Neural progenitor cell (in vitro differentiated cells): Measurements from ENCODE around the gene FYN. TPM values are rescaled to one million over a fixed set of nuclear protein-coding genes. Genes with fewer than 3 reads are reported as not detected.
A peak's percentile ranks its signal among the peaks of the same experiment; 100 is the strongest.

Experiments
- DNase-seq: peaks from one replicate; pipeline ENCODE4 v3.0.0-alpha.2; 2016; ENCODE audit warnings: low spot score
- H2AFZ ChIP-seq: fragments of 200-600 bp; sonication (generic); replicated peaks from 2 replicates; pipeline ENCODE4 v1.6.1; 2016; ENCODE audit warnings: antibody characterized with exemption
- H3F3A ChIP-seq: fragments of 200-600 bp; sonication (generic); 2 replicates; pipeline ENCODE4 v1.6.1; 2016; ENCODE audit warnings: antibody characterized with exemption, low read depth
- H3K27ac ChIP-seq: fragments of 200-600 bp; sonication (generic); 2 replicates; pipeline ENCODE4 v1.5.1; 2016; ENCODE audit warnings: mild to moderate bottlenecking
- H3K27me3 ChIP-seq: fragments of 200-600 bp; sonication (generic); 2 replicates; pipeline ENCODE4 v1.6.1; 2016; ENCODE audit warnings: mild to moderate bottlenecking, moderate library complexity
- H3K36me3 ChIP-seq: fragments of 200-600 bp; sonication (generic); 2 replicates; pipeline ENCODE4 v1.5.1; 2016
- H3K4me1 ChIP-seq: fragments of 200-600 bp; sonication (generic); 2 replicates; pipeline ENCODE4 v1.6.1; 2016; ENCODE audit warnings: mixed run types
- H3K4me2 ChIP-seq: fragments of 200-600 bp; sonication (generic); 2 replicates; pipeline ENCODE4 v1.6.1; 2016
- H3K4me3 ChIP-seq: fragments of 200-600 bp; sonication (generic); 2 replicates; pipeline ENCODE4 v1.5.1; 2016
- H3K79me2 ChIP-seq: fragments of 200-600 bp; sonication (generic); 2 replicates; pipeline ENCODE4 v1.6.1; 2016; ENCODE audit warnings: low read depth
- H3K9ac ChIP-seq: fragments of 200-600 bp; sonication (generic); 2 replicates; pipeline ENCODE4 v1.6.1; 2016
- H3K9me3 ChIP-seq: fragments of 200-600 bp; sonication (generic); 2 replicates; pipeline ENCODE4 v1.5.1; 2016; ENCODE audit warnings: low read depth
- H4K20me1 ChIP-seq: fragments of 200-600 bp; sonication (generic); 2 replicates; pipeline ENCODE4 v1.6.1; 2016; ENCODE audit warnings: low read depth
- H3K27ac Mint-ChIP-seq: 3 replicates; pipeline ENCODE4 v1.8.0; 2021; ENCODE audit warnings: mixed read lengths
- H3K27me3 Mint-ChIP-seq: 2 replicates; pipeline ENCODE4 v1.8.0; 2022; ENCODE audit warnings: low read depth, mild to moderate bottlenecking, inconsistent platforms, moderate library complexity, mixed read lengths; ENCODE audit not compliant: insufficient read depth
- H3K36me3 Mint-ChIP-seq: 3 replicates; pipeline ENCODE4 v1.8.0; 2021; ENCODE audit warnings: mixed read lengths
- H3K4me1 Mint-ChIP-seq: 3 replicates; pipeline ENCODE4 v1.8.0; 2021; ENCODE audit warnings: mixed read lengths
- H3K4me3 Mint-ChIP-seq: 3 replicates; pipeline ENCODE4 v1.8.0; 2021; ENCODE audit warnings: mild to moderate bottlenecking, moderate library complexity, mixed read lengths
- H3K9me3 Mint-ChIP-seq: 3 replicates; pipeline ENCODE4 v1.8.0; 2020; ENCODE audit warnings: mixed read lengths
- EZH2 ChIP-seq: fragments of 200-600 bp; sonication (generic); IDR thresholded peaks from 2 replicates; pipeline ENCODE4 v1.6.1; 2017; ENCODE audit warnings: antibody characterized with exemption, mild to moderate bottlenecking, moderate library complexity
- EZH2phosphoT487 ChIP-seq: fragments of 200-600 bp; sonication (generic); IDR thresholded peaks from 2 replicates; pipeline ENCODE4 v1.6.1; 2017; ENCODE audit warnings: antibody characterized with exemption
- total RNA-seq: library from RNA; depleted of rRNA; stranded (reverse); fragments of >200 nt; gene quantifications from 2 replicates; pipeline ENCODE4 v1.2.3, GENCODE V29; 2015; ENCODE audit warnings: low replicate concordance
- TF ChIP-seq, protein P1 (sequence below): fragments of 200-600 bp; sonication (generic); IDR thresholded peaks from 2 replicates; pipeline ENCODE4 v1.5.1; 2017; ENCODE audit warnings: antibody characterized with exemption, mild to moderate bottlenecking

Gene FYN
- total RNA-seq, 1 donor from 2014 or later, result 167 TPM

DNA sequence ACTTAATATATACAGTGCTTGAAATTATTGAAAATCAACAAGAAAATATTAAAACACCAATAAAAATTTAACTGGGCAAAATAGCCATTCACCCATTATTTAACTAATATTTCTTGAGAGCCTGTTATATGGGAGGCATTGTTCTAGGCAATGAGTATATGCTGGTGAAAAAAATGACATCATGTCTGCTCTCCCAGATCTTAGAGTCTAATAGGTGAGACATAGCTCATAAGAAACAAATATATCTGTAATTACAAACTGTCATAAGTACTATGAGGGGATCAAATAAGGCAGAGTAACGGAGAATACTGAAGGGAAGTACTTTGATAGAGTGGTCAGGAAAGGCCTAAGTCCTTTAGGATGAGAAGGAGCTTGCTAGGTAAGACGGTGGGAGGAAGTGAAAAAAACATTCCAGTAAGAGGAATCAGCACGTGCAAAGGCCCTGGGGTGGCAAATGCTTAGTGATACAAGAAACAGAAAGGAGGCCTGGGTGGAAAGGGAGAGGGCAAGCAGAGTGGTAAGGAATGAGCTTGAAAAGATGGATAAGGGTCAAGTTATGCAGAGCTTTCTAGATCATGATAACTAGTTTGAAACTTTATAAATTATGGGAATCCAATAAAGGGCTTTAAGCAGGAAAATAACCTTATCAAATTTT is 12.2 kb upstream of the FYN start:
- Histone ChIP-seq H3K4me1 (peaks cover 40% of the 10 kb centered on the region), H3K27me3 (peaks cover 46% of the 10 kb centered on the region), H3K4me3 (no peak overlapping the region), H3K4me2 (no peak overlapping the region), H3K9ac (no peak overlapping the region), H2AFZ (no peak overlapping the region), H3K36me3 (no peaks in the 10 kb centered on the region), H3K27ac (no peak overlapping the region), H3K9me3 (no peaks in the 10 kb centered on the region), H3K79me2 (no peaks in the 10 kb centered on the region), H3F3A (peaks cover 47% of the 10 kb centered on the region), H4K20me1 (no peaks in the 10 kb centered on the region)
- DNase-seq, result no peak
- TF ChIP-seq, protein P1, sequence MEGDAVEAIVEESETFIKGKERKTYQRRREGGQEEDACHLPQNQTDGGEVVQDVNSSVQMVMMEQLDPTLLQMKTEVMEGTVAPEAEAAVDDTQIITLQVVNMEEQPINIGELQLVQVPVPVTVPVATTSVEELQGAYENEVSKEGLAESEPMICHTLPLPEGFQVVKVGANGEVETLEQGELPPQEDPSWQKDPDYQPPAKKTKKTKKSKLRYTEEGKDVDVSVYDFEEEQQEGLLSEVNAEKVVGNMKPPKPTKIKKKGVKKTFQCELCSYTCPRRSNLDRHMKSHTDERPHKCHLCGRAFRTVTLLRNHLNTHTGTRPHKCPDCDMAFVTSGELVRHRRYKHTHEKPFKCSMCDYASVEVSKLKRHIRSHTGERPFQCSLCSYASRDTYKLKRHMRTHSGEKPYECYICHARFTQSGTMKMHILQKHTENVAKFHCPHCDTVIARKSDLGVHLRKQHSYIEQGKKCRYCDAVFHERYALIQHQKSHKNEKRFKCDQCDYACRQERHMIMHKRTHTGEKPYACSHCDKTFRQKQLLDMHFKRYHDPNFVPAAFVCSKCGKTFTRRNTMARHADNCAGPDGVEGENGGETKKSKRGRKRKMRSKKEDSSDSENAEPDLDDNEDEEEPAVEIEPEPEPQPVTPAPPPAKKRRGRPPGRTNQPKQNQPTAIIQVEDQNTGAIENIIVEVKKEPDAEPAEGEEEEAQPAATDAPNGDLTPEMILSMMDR, result no peak
- no peak for TF ChIP-seq EZH2
- TF ChIP-seq EZH2phosphoT487, result no peak
- peaks cover 3% of the 10 kb centered on the region for H3K36me3 Mint-ChIP-seq
- H3K4me3 Mint-ChIP-seq, result no peak overlapping the region
- H3K4me1 Mint-ChIP-seq, result peaks cover 36% of the 10 kb centered on the region
- H3K27me3 Mint-ChIP-seq, result peaks cover 17% of the 10 kb centered on the region
- no peak overlapping the region for H3K27ac Mint-ChIP-seq
- peaks cover 5% of the 10 kb centered on the region for H3K9me3 Mint-ChIP-seq

DNA sequence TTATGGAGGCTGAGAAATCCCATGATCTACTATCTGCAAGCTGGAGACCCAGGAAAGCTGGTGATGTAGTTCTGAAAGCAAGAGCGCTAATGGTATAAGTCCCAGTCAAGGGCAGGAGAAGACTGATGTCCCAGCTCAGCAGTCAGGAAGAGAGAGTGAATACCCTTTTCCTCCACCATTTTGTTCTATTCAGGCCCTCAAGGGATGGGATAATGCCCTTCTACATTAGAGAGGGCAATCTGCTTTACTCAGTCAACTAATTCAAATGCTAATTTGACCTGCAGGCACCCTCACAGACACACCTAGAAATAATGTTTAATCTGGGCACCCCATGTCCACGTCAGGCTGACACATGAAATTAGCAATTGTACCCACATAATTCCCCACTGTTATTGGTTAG is 10.8 kb upstream of the FYN start:
- TF ChIP-seq EZH2phosphoT487 (no peak), EZH2 (no peak)
- TF ChIP-seq, protein P1, result no peak
- Histone ChIP-seq H3K9me3 (no peaks in the 10 kb centered on the region), H3K79me2 (no peaks in the 10 kb centered on the region), H3K9ac (no peak overlapping the region), H4K20me1 (no peaks in the 10 kb centered on the region), H3F3A (peaks cover 36% of the 10 kb centered on the region), H3K4me1 (peaks cover 29% of the 10 kb centered on the region), H3K36me3 (no peaks in the 10 kb centered on the region), H3K27me3 (peaks cover 36% of the 10 kb centered on the region), H3K4me2 (peak overlapping the region; percentile 24), H2AFZ (no peak overlapping the region), H3K27ac (no peak overlapping the region), H3K4me3 (no peak overlapping the region)
- Mint-ChIP-seq H3K9me3 (peaks cover 5% of the 10 kb centered on the region), H3K36me3 (peaks cover 3% of the 10 kb centered on the region), H3K4me1 (peaks cover 25% of the 10 kb centered on the region), H3K4me3 (no peak overlapping the region), H3K27ac (peak overlapping the region; percentile 22), H3K27me3 (peaks cover 17% of the 10 kb centered on the region)
- no peak for DNase-seq

DNA sequence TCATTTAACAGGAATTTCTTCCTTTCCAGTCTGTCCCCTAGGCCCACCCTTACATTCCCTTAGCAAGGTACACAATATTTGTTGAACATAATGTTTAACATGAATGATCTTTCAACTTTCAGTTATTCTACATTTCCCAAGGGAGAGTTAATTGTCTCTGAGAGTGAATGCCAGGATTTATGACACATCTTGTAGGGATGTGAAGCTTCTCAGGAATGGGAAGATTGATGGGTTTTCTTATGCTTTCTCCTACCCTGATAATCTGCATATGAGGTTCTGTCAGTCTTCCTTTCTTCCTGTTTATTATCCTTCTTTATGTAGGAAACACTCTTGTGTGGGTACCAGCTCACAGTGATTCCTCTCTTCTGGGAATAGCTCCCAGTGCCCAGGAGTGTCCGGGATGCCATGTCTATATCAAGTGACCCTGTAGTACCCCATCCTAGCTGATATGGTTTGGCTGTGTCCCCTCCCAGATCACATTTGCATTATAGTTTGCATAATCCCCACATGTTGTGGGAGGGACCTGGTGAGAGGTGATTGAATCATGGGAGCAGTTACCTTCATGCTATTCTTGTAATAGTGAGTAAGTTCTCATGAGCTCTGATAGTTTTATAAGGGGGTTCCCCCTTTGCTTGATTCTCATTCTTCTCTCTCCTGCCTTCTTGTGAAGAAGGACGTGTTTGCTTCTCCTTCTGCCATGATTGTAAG is 7.1 kb upstream of the FYN start:
- DNase-seq, result no peak
- Mint-ChIP-seq H3K36me3 (peaks cover 3% of the 10 kb centered on the region), H3K4me3 (no peak overlapping the region), H3K4me1 (peaks cover 18% of the 10 kb centered on the region), H3K9me3 (no peaks in the 10 kb centered on the region), H3K27ac (no peak overlapping the region), H3K27me3 (peaks cover 3% of the 10 kb centered on the region)
- peaks cover 18% of the 10 kb centered on the region for H3F3A ChIP-seq
- H3K79me2 ChIP-seq, result no peaks in the 10 kb centered on the region
- H3K4me2 ChIP-seq, result no peak overlapping the region
- no peaks in the 10 kb centered on the region for H3K9me3 ChIP-seq
- peaks cover 11% of the 10 kb centered on the region for H3K4me1 ChIP-seq
- H2AFZ ChIP-seq, result no peak overlapping the region
- no peak overlapping the region for H3K27ac ChIP-seq
- no peak overlapping the region for H3K9ac ChIP-seq
- H3K27me3 ChIP-seq, result peaks cover 7% of the 10 kb centered on the region
- no peaks in the 10 kb centered on the region for H3K36me3 ChIP-seq
- no peak overlapping the region for H3K4me3 ChIP-seq
- H4K20me1 ChIP-seq, result no peaks in the 10 kb centered on the region
- TF ChIP-seq EZH2phosphoT487, result no peak
- TF ChIP-seq, protein P1, result no peak
- no peak for TF ChIP-seq EZH2
